PFSK-1 (cell line): ENCODE data around the gene GPR37L1.

Experiments
- FOXP2 ChIP-seq: optimal IDR thresholded peaks from 2 replicates; pipeline ENCODE3; 2011; ENCODE audit warnings: borderline replicate concordance, control low read depth, inconsistent platforms; ENCODE audit not compliant: insufficient read depth; ENCODE audit errors: extremely low read length, extremely low read depth
- POLR2AphosphoS5 ChIP-seq: IDR thresholded peaks from 2 replicates; pipeline ENCODE4 v1.6.1; 2012; ENCODE audit warnings: low read depth, mild to moderate bottlenecking, control low read depth, low read length, moderate library complexity
- REST ChIP-seq, 2 experiments: IDR thresholded peaks; 2 replicates each; pipeline versions ENCODE4 v1.6.1 to v1.8.0; 2011 to 2012; ENCODE audit warnings: low read depth in 2 of 2, low read length in 2 of 2, control low read depth in 1 of 2, inconsistent platforms in 1 of 2, mild to moderate bottlenecking in 1 of 2, moderate library complexity in 1 of 2; ENCODE audit not compliant: insufficient read depth in 1 of 2
- SIN3A ChIP-seq: IDR thresholded peaks from 2 replicates; pipeline ENCODE4 v1.6.1; 2012; ENCODE audit warnings: mild to moderate bottlenecking, low read length, moderate library complexity, borderline replicate concordance; ENCODE audit not compliant: insufficient read depth
- TAF1 ChIP-seq: IDR thresholded peaks from 2 replicates; pipeline ENCODE4 v1.6.1; 2012; ENCODE audit warnings: low read length, control low read depth, borderline replicate concordance; ENCODE audit not compliant: insufficient read depth

DNA sequence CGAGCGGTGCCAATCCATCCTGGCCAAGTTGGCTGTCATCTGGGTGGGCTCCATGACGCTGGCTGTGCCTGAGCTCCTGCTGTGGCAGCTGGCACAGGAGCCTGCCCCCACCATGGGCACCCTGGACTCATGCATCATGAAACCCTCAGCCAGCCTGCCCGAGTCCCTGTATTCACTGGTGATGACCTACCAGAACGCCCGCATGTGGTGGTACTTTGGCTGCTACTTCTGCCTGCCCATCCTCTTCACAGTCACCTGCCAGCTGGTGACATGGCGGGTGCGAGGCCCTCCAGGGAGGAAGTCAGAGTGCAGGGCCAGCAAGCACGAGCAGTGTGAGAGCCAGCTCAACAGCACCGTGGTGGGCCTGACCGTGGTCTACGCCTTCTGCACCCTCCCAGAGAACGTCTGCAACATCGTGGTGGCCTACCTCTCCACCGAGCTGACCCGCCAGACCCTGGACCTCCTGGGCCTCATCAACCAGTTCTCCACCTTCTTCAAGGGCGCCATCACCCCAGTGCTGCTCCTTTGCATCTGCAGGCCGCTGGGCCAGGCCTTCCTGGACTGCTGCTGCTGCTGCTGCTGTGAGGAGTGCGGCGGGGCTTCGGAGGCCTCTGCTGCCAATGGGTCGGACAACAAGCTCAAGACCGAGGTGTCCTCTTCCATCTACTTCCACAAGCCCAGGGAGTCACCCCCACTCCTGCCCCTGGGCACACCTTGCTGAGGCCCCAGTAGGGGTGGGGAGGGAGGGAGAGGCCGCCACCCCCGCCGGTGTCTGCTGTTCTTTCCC, 5.3 kb downstream of the GPR37L1 start:
- TF ChIP-seq REST (IDR thresholded peaks at IDR 0.05; ENCODE audit: insufficient read depth in 1 of 2, low read depth in 2 of 2, low read length in 2 of 2) (no peak), TAF1 (no peak), POLR2AphosphoS5 (no peak), SIN3A (no peak), FOXP2 (no peak)
